ENCODE results near the gene MAPRE2.

- TF ChIP-seq CTCF (IDR thresholded peaks at IDR 0.05), result no peak
- TF ChIP-seq POLR2A (IDR thresholded peaks at IDR 0.05), result no peak
- TF ChIP-seq POLR2AphosphoS5 (IDR thresholded peaks at IDR 0.05), result no peak
- no peak for TF ChIP-seq EP300 (IDR thresholded peaks at IDR 0.05)
These were observed 93.7 kb downstream of the MAPRE2 start for GRCh38 chr18:35134791-35135531.

All from upper lobe of left lung (tissue), 4 donors.